GM12878 (cell line): Measurements from ENCODE around the gene METTL9. TPM values are rescaled to one million over a fixed set of nuclear protein-coding genes. Genes with fewer than 3 reads are reported as not detected.

Experiments used
- ATAC-seq: fragments of 200-7000 bp; cut with Tn5 transposase; 3 replicates; pipeline ENCODE4 v1.9.1; 2020; ENCODE audit warnings: mild to moderate bottlenecking, moderate library complexity
- BruUV-seq: library from RNA; stranded (reverse); fragments of 400-500 nt; replicated peaks from 2 replicates; lab custom pipeline; 2021; lab: Mats Ljungman, UMichigan
- CTCF ChIA-PET: fragments of 300-600 bp; sonication (Branson Sonifier 250); formaldehyde crosslinking; extraction: SDS; loops from one replicate; lab custom pipeline; 2021; ENCODE audit warnings: inconsistent platforms; lab: Yijun Ruan, JAX
- POLR2A ChIA-PET: fragments of 350-600 bp; formaldehyde crosslinking; extraction: SDS; loops from one replicate; lab custom pipeline; 2021; ENCODE audit warnings: inconsistent platforms; lab: Charles Lee
- RAD21 ChIA-PET: fragments of 300-600 bp; sonication (Branson Sonifier 250); formaldehyde crosslinking; loops from one replicate; lab custom pipeline; 2023; ENCODE audit warnings: antibody characterized with exemption; ENCODE audit not compliant: unreplicated experiment; lab: Charles Lee
- SMC1A ChIA-PET: fragments of 300-600 bp; sonication (Branson Sonifier 250); formaldehyde crosslinking; loops from one replicate; lab custom pipeline; 2023; ENCODE audit not compliant: unreplicated experiment, uncharacterized antibody; lab: Charles Lee
- DNase-seq: peaks from one replicate; pipeline ENCODE4 v3.0.0-alpha.2; 2011; ENCODE audit warnings: low read depth, low spot score
- FAIRE-seq: peaks from 3 replicates; lab custom pipeline; 2011; peaks lifted over from hg19 to GRCh38; lab: Jason Lieb, UNC
- H2AFZ ChIP-seq: 2 replicates; pipeline ENCODE4 v1.6.0; 2011; ENCODE audit warnings: low read depth, low read length, control low read depth; ENCODE audit not compliant: control insufficient read depth
- H3K27ac ChIP-seq: 2 replicates; pipeline ENCODE4 v1.5.1; 2011; ENCODE audit warnings: control low read depth; ENCODE audit not compliant: control insufficient read depth, insufficient read depth
- H3K27me3 ChIP-seq, 2 experiments: replicated peaks in 1 of 2; 2 replicates each; pipeline versions ENCODE4 v1.6.0 to v1.6.1; 2011; ENCODE audit warnings: low read length in 1 of 2; ENCODE audit not compliant: control insufficient read depth in 2 of 2, insufficient read depth in 2 of 2
- H3K36me3 ChIP-seq, 2 experiments: 2 replicates each; pipeline ENCODE4 v1.5.1; 2011; ENCODE audit warnings: low read length in 1 of 2; ENCODE audit not compliant: control insufficient read depth in 2 of 2, insufficient read depth in 2 of 2
- H3K4me1 ChIP-seq: 2 replicates; pipeline ENCODE4 v1.6.1; 2011; ENCODE audit warnings: mild to moderate bottlenecking, low read length, moderate library complexity, mixed read lengths; ENCODE audit not compliant: control insufficient read depth, insufficient read depth
- H3K4me2 ChIP-seq: 2 replicates; pipeline ENCODE4 v1.6.0; 2011; ENCODE audit warnings: control low read depth; ENCODE audit not compliant: control insufficient read depth, insufficient read depth
- H3K4me3 ChIP-seq: fragments of 200-600 bp; sonication (generic); 2 replicates; pipeline ENCODE4 v1.5.1; 2016
- H3K79me2 ChIP-seq: 2 replicates; pipeline ENCODE4 v1.6.0; 2011; ENCODE audit warnings: low read length; ENCODE audit not compliant: control insufficient read depth, insufficient read depth
- H3K9ac ChIP-seq: 2 replicates; pipeline ENCODE4 v1.8.0; 2011; ENCODE audit warnings: low read length, control low read depth, mixed read lengths; ENCODE audit not compliant: control insufficient read depth, insufficient read depth
- H3K9me3 ChIP-seq: replicated peaks from 3 replicates; pipeline ENCODE4 v1.5.1; 2011; ENCODE audit warnings: mild to moderate bottlenecking, low read length; ENCODE audit not compliant: control insufficient read depth, insufficient read depth
- H4K20me1 ChIP-seq: 2 replicates; pipeline ENCODE4 v1.6.0; 2011; ENCODE audit not compliant: control insufficient read depth, insufficient read depth
- CBX3 ChIP-seq: fragments of 200-600 bp; sonication (generic); IDR thresholded peaks from 2 replicates; pipeline ENCODE4 v1.6.1; 2016; ENCODE audit warnings: low read depth, borderline replicate concordance
- FOS ChIP-seq: IDR thresholded peaks from 3 replicates; pipeline ENCODE4 v1.6.1; 2011; ENCODE audit warnings: borderline replicate concordance; ENCODE audit not compliant: insufficient read length; ENCODE audit errors: extremely low read depth
- HCFC1 ChIP-seq: fragments of 150-350 bp; IDR thresholded peaks from 2 replicates; pipeline ENCODE4 v1.6.1; 2014; ENCODE audit warnings: low read length
- MYB ChIP-seq: fragments of 150-350 bp; IDR thresholded peaks from 2 replicates; pipeline ENCODE4 v1.6.1; 2014; ENCODE audit warnings: mild to moderate bottlenecking, low read depth, low read length, borderline replicate concordance
- NBN ChIP-seq: fragments of 450-650 bp; IDR thresholded peaks from 2 replicates; pipeline ENCODE4 v1.6.1; 2016
- RCOR1 ChIP-seq: conservative IDR thresholded peaks from 2 replicates; pipeline ENCODE4 v1.6.1; 2012; ENCODE audit warnings: low read depth, low read length, improper control_type of control experiment
- SPI1 ChIP-seq: IDR thresholded peaks from 2 replicates; pipeline ENCODE4 v1.6.1; 2011; ENCODE audit warnings: low read depth, mild to moderate bottlenecking, low read length, moderate library complexity, borderline replicate concordance; ENCODE audit not compliant: insufficient read depth
- STAT3 ChIP-seq: IDR thresholded peaks from 2 replicates; pipeline ENCODE4 v1.6.1; 2011; ENCODE audit warnings: low read depth, low read length, improper control_type of control experiment
- SUPT20H ChIP-seq: IDR thresholded peaks from 2 replicates; pipeline ENCODE4 v1.6.1; 2011; ENCODE audit warnings: low read depth, mild to moderate bottlenecking, low read length, moderate library complexity, borderline replicate concordance; ENCODE audit not compliant: control insufficient read depth
- TAF1 ChIP-seq: IDR thresholded peaks from 2 replicates; pipeline ENCODE4 v1.6.1; 2011; ENCODE audit warnings: mild to moderate bottlenecking, low read depth, low read length, borderline replicate concordance
- ZBED1 ChIP-seq: IDR thresholded peaks from 2 replicates; pipeline ENCODE4 v1.6.1; 2016; ENCODE audit warnings: borderline replicate concordance
- ZNF622 ChIP-seq: fragments of 450-650 bp; IDR thresholded peaks from 2 replicates; pipeline ENCODE4 v1.6.1; 2017; ENCODE audit warnings: mild to moderate bottlenecking, inconsistent platforms
- WGBS: methylation state at CpG from one replicate; pipeline ENCODE4 v1.1.6; 2016; ENCODE audit warnings: low lambda C conversion rate; ENCODE audit not compliant: insufficient replicate concordance, insufficient coverage; ENCODE audit errors: missing lambda C conversion rate; 5-methylcytosine and 5-hydroxymethylcytosine counted together
- in situ Hi-C: fragments of 300-500 bp; cut with MboI; formaldehyde crosslinking; loops from 9 replicates; pipeline ENCODE4 v1.14.3; 2018; ENCODE audit warnings: mixed read lengths
- intact Hi-C: fragments of 100-400 bp; cut with micrococcal nuclease; formaldehyde crosslinking; loops from one replicate; pipeline ENCODE4 v1.14.2; 2022; ENCODE audit not compliant: unreplicated experiment
- polyA plus RNA-seq, 11 experiments: library from polyadenylated mRNA; depleted of rRNA in 4 of 11; unstranded in 6 of 11; stranded (reverse) in 5 of 11; fragments of >200 nt; fragmentation: Nextera tagmentation in 4 of 11; fragmentation: Illumina TruSeq in 1 of 11; extraction: Ambion mirVana in 4 of 11; extraction: Trizol in 1 of 11; gene quantifications; 1 replicate in 1 of 11; 2 replicates in 10 of 11; pipeline versions ENCODE4 v1.2.1 to v1.2.3, GENCODE V29; 2011 to 2016; ENCODE audit warnings: inconsistent platforms in 2 of 11, missing spikeins in 2 of 11, low read depth in 1 of 11
- total RNA-seq, 4 experiments: library from RNA; depleted of rRNA in 3 of 4; stranded (reverse); fragments of >200 nt in 3 of 4; fragmentation: Illumina TruSeq in 1 of 4; extraction: Trizol in 1 of 4; gene quantifications; 2 replicates each; pipeline versions ENCODE4 v1.2.1 to v1.2.3, GENCODE V29; 2013 to 2021
- TF ChIP-seq, protein P1 (sequence below): fragments of 450-650 bp; IDR thresholded peaks from 2 replicates; pipeline ENCODE4 v1.6.1; 2017; ENCODE audit warnings: mild to moderate bottlenecking, moderate library complexity

The METTL9 gene
- total and polyA plus RNA-seq, 10 of the 15 experiments (the other 5 are each of a cell fraction or from before 2014, with no cell fraction given), result 19.4 to 119 (median 101) TPM

DNA sequence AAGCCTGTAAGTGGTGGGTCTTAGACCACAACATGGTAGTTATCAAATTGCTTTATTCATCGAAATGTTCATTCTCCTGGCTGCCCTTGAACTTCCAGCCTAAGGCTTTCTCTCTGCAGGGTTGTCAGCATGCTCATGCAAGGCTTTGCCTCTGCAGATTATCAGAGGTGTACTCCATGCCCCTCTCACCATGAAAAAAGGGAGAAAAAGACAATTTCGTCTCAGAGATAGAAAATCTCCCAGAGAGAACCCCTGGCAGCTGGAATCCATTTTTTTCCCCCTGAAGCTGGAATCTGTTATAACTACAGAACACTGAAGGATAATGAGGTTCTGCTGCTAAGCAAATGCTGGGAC is 33.9 kb upstream of the METTL9 start:
- Histone ChIP-seq H4K20me1 (no peaks in the 10 kb centered on the region), H3K36me3 (no peaks in the 10 kb centered on the region), H3K79me2 (no peaks in the 10 kb centered on the region), H3K27ac (no peak overlapping the region), H3K9me3 (no peaks in the 10 kb centered on the region), H3K4me2 (no peak overlapping the region), H3K4me3 (no peak overlapping the region), H3K4me1 (no peaks in the 10 kb centered on the region), H3K9ac (no peak overlapping the region), H2AFZ (no peak overlapping the region; the same call in 1 of the 2 replicates), H3K27me3 (no peaks in the 10 kb centered on the region; a peak in 1 of 4 replicates)
- CTCF ChIA-PET, result interaction anchor here (0.6 to 1.0 kb wide), 5 partner anchors 10 to 406 kb away, joined by 3 to 4 read pairs (median 3); no protein-coding TSS in a partner anchor
- TF ChIP-seq STAT3 (no peak), MYB (no peak), CBX3 (no peak), RCOR1 (no peak)
- in situ Hi-C loops, result loop anchor here (10.0 kb wide), 1 partner anchor 759 kb away; no protein-coding TSS in a partner anchor
- WGBS, result 27% methylated on average over 2 of the region's 2 CpGs
- FAIRE-seq, result no peak
- intact Hi-C loops, result no loop called here
- no TSS peak for BruUV-seq
- no peak for DNase-seq
- no peak for ATAC-seq
- RAD21 ChIA-PET, result no interaction called here
- SMC1A ChIA-PET, result interaction anchor here (2.6 kb wide), 1 partner anchor 9 kb away, joined by 8 read pairs; no protein-coding TSS in a partner anchor
- POLR2A ChIA-PET, result interaction anchor here (0.7 kb wide), 1 partner anchor 1106 kb away, joined by 4 read pairs; no protein-coding TSS in a partner anchor

DNA sequence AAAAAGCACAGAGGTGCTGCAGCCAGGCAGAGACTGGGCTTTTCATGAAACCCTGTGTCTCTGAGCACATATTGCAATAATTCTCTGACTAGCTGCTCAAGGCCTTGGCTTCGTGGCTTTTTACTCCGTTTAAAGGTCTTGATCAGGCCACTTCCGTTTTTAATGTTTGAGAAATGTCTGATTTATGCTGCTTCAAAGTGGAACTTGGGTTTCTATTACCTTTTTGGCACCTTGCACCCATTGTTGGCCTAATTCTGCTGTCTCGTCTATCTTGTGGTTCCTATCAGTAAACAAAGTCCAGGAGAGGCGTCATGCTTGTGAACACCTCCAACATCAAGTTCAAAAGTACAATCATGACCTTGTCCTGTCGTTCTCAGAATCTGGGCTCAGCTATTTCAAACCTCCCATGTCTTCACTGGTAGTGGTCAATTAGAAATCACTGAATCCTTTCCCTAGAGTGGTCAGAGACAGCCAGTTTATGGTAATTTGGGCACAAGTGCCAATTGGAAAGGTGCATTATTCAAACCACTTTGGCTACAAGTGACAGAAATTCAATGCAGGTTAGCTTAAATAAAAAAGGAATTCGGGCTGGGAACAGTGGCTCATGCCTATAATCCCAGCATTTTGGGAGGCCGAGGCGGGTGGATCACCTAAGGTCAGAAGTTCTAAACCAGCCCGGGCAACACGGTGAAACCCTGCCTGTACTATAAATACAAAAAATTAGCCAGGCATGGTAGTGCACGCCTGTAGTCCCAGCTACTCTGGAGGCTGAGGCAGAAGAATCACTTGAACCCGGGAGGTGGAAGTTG is 33.3 kb upstream of the METTL9 start:
- ChIA-PET CTCF (interaction anchor here (0.6 to 1.4 kb wide), 8 partner anchors 11 to 753 kb away, joined by 3 to 7 read pairs (median 3); no protein-coding TSS in a partner anchor), RAD21 (no interaction called here), SMC1A (interaction anchor here (2.6 kb wide), 1 partner anchor 10 kb away, joined by 8 read pairs; no protein-coding TSS in a partner anchor), POLR2A (interaction anchor here (0.6 kb wide), 2 partner anchors 410 to 839 kb away, joined by 3 to 4 read pairs; no protein-coding TSS in a partner anchor)
- no TSS peak for BruUV-seq
- Histone ChIP-seq H2AFZ (peak overlapping the region; percentile 44; the same call in 1 of the 2 replicates), H4K20me1 (no peaks in the 10 kb centered on the region), H3K79me2 (no peaks in the 10 kb centered on the region), H3K4me2 (no peak overlapping the region), H3K9me3 (no peaks in the 10 kb centered on the region), H3K36me3 (no peaks in the 10 kb centered on the region), H3K27me3 (no peaks in the 10 kb centered on the region; a peak in 1 of 4 replicates), H3K9ac (no peak overlapping the region), H3K27ac (no peak overlapping the region), H3K4me1 (no peaks in the 10 kb centered on the region), H3K4me3 (no peak overlapping the region)
- WGBS, result 40% methylated on average over 13 of the region's 13 CpGs
- DNase-seq (no peak), ATAC-seq (peak; percentile 56), FAIRE-seq (no peak)
- intact Hi-C loops, result no loop called here
- in situ Hi-C loops, result loop anchor here (10.0 kb wide), 1 partner anchor 759 kb away; no protein-coding TSS in a partner anchor
- TF ChIP-seq TAF1, result no peak
- TF ChIP-seq FOS, result no peak
- no peak for TF ChIP-seq HCFC1
- TF ChIP-seq SPI1, result peak; percentile 78
- TF ChIP-seq, protein P1, sequence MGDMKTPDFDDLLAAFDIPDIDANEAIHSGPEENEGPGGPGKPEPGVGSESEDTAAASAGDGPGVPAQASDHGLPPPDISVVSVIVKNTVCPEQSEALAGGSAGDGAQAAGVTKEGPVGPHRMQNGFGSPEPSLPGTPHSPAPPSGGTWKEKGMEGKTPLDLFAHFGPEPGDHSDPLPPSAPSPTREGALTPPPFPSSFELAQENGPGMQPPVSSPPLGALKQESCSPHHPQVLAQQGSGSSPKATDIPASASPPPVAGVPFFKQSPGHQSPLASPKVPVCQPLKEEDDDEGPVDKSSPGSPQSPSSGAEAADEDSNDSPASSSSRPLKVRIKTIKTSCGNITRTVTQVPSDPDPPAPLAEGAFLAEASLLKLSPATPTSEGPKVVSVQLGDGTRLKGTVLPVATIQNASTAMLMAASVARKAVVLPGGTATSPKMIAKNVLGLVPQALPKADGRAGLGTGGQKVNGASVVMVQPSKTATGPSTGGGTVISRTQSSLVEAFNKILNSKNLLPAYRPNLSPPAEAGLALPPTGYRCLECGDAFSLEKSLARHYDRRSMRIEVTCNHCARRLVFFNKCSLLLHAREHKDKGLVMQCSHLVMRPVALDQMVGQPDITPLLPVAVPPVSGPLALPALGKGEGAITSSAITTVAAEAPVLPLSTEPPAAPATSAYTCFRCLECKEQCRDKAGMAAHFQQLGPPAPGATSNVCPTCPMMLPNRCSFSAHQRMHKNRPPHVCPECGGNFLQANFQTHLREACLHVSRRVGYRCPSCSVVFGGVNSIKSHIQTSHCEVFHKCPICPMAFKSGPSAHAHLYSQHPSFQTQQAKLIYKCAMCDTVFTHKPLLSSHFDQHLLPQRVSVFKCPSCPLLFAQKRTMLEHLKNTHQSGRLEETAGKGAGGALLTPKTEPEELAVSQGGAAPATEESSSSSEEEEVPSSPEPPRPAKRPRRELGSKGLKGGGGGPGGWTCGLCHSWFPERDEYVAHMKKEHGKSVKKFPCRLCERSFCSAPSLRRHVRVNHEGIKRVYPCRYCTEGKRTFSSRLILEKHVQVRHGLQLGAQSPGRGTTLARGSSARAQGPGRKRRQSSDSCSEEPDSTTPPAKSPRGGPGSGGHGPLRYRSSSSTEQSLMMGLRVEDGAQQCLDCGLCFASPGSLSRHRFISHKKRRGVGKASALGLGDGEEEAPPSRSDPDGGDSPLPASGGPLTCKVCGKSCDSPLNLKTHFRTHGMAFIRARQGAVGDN, result no peak
- no peak for TF ChIP-seq SUPT20H
- no peak for TF ChIP-seq ZNF622
- TF ChIP-seq NBN, result 0 out of 2 replicates have a peak, but pooled peaks have one; percentile 57
- TF ChIP-seq ZBED1, result no peak
